Naive thymus-derived CD4-positive, alpha-beta T cell (primary cell): Measurements from ENCODE around the gene MAGEA12. TPM values are rescaled to one million over a fixed set of nuclear protein-coding genes. Genes with fewer than 3 reads are reported as not detected.
"Not testable (repeated sequence)": the region's sequence is repeated elsewhere in the genome, so short reads cannot be mapped to it uniquely, and the experiment has no call there.

ENCODE experiments used
- ATAC-seq: fragments of 150-1000 bp; cut with Tn5 transposase; 2 replicates; pipeline ENCODE4 v1.10.0; 2021; ENCODE audit warnings: mild to moderate bottlenecking, moderate library complexity
- CTCF ChIA-PET: fragments of 350-600 bp; sonication (Branson Sonifier 250); formaldehyde crosslinking; loops from one replicate; lab custom pipeline; 2021; ENCODE audit warnings: antibody characterized with exemption; lab: Charles Lee
- POLR2A ChIA-PET: fragments of 350-600 bp; sonication (Branson Sonifier 250); formaldehyde crosslinking; loops from one replicate; lab custom pipeline; 2021; ENCODE audit warnings: antibody characterized with exemption, inconsistent platforms; lab: Charles Lee
- DNase-seq, 9 donors: peaks; one replicate each; pipeline versions ENCODE4 v3.0.0 to v3.0.0-alpha.2; 2020 to 2022; ENCODE audit warnings: mixed read lengths in 1 of 9
- H3K27ac ChIP-seq: one replicate; pipeline ENCODE4 v1.7.0; 2013; ENCODE audit warnings: mild to moderate bottlenecking, low read depth, low read length, moderate library complexity
- H3K27me3 ChIP-seq, 2 donors: one replicate each; pipeline ENCODE4 v1.7.0; 2013; ENCODE audit warnings: low read length in 2 of 2, mild to moderate bottlenecking in 2 of 2, moderate library complexity in 2 of 2; ENCODE audit not compliant: control insufficient read depth in 2 of 2, insufficient read depth in 2 of 2
- H3K36me3 ChIP-seq, 3 experiments: 1 replicate in 2 of 3; 2 replicates in 1 of 3; pipeline ENCODE4 v1.7.0; 2013; ENCODE audit warnings: low read length in 3 of 3, mild to moderate bottlenecking in 3 of 3, moderate library complexity in 1 of 3; ENCODE audit not compliant: insufficient read depth in 3 of 3, control insufficient read depth in 2 of 3
- H3K4me1 ChIP-seq, 2 donors: one replicate each; pipeline ENCODE4 v1.7.0; 2013; ENCODE audit warnings: low read length in 2 of 2, mild to moderate bottlenecking in 2 of 2, moderate library complexity in 1 of 2; ENCODE audit not compliant: control insufficient read depth in 2 of 2, insufficient read depth in 2 of 2
- H3K4me3 ChIP-seq: 2 replicates; pipeline ENCODE4 v1.7.0; 2013; ENCODE audit warnings: mild to moderate bottlenecking, low read length
- H3K9me3 ChIP-seq, 3 experiments: 1 replicate in 2 of 3; 2 replicates in 1 of 3; pipeline ENCODE4 v1.7.0; 2013; ENCODE audit warnings: low read length in 3 of 3; ENCODE audit not compliant: control insufficient read depth in 2 of 3
- H3K27ac Mint-ChIP-seq, 9 donors: one replicate each; pipeline ENCODE4 v1.8.0; 2020 to 2022; ENCODE audit warnings: mixed read lengths in 9 of 9, mild to moderate bottlenecking in 8 of 9, moderate library complexity in 5 of 9, inconsistent platforms in 2 of 9
- H3K27me3 Mint-ChIP-seq, 5 donors: one replicate each; pipeline ENCODE4 v1.8.0; 2021 to 2022; ENCODE audit warnings: mixed read lengths in 5 of 5, mild to moderate bottlenecking in 1 of 5
- H3K36me3 Mint-ChIP-seq, 5 donors: one replicate each; pipeline ENCODE4 v1.8.0; 2020 to 2022; ENCODE audit warnings: mixed read lengths in 5 of 5, mild to moderate bottlenecking in 3 of 5, inconsistent platforms in 1 of 5
- H3K4me1 Mint-ChIP-seq, 7 donors: one replicate each; pipeline ENCODE4 v1.8.0; 2020 to 2022; ENCODE audit warnings: mixed read lengths in 7 of 7, mild to moderate bottlenecking in 3 of 7, inconsistent platforms in 1 of 7
- H3K4me3 Mint-ChIP-seq, 10 donors: one replicate each; pipeline ENCODE4 v1.8.0; 2020 to 2022; ENCODE audit warnings: mild to moderate bottlenecking in 10 of 10, mixed read lengths in 10 of 10, moderate library complexity in 6 of 10, inconsistent platforms in 2 of 10
- H3K9me3 Mint-ChIP-seq, 11 donors: one replicate each; pipeline ENCODE4 v1.8.0; 2020 to 2022; ENCODE audit warnings: mixed read lengths in 11 of 11, mild to moderate bottlenecking in 4 of 11, inconsistent platforms in 1 of 11, moderate library complexity in 1 of 11
- intact Hi-C, 2 donors: fragments of 100-400 bp; cut with micrococcal nuclease; formaldehyde crosslinking; loops; one replicate each; pipeline ENCODE4 v1.15.1; 2023
- polyA plus RNA-seq, 2 donors: library from polyadenylated mRNA; unstranded; fragments of 300-500 nt; fragmentation: Illumina TruSeq; gene quantifications; one replicate each; pipeline ENCODE4 v1.2.3, GENCODE V29; 2021
- total RNA-seq, 6 experiments: library from RNA in 5 of 6; stranded (reverse) in 5 of 6; gene quantifications; 1 replicate in 5 of 6; 2 replicates in 1 of 6; pipeline ENCODE4 v1.2.3 and lab custom pipeline; 2021 to 2026

The MAGEA12 gene, protein sequence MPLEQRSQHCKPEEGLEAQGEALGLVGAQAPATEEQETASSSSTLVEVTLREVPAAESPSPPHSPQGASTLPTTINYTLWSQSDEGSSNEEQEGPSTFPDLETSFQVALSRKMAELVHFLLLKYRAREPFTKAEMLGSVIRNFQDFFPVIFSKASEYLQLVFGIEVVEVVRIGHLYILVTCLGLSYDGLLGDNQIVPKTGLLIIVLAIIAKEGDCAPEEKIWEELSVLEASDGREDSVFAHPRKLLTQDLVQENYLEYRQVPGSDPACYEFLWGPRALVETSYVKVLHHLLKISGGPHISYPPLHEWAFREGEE
- total RNA-seq (not detected), polyA plus RNA-seq (not detected), total RNA-seq (lab: John Stamatoyannopoulos, UW) (not detected)

DNA sequence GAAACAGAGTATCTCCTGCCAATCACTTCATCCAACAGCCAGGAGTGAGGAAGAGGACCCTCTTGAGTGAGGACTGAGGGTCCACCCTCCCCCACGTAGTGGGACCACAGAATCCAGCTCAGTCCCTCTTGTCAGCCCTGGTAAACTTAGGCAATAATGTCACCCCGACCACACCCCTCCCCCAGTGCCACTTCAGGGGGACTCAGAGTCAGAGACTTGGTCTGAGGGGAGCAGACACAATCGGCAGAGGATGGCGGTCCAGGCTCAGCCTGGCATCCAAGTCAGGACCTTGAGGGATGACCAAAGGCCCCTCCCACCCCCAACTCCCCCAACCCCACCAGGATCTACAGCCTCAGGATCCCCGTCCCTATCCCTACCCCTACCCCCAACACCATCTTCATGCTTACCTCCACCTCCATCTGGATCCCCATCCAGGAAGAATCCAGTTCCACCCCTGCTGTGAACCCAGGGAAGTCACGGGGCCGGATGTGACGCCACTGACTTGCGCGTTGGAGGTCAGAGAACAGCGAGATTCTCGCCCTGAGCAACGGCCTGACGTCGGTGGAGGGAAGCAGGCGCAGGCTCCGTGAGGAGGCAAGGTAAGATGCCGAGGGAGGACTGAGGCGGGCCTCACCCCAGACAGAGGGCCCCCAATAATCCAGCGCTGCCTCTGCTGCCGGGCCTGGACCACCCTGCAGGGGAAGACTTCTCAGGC, at the start of gene MAGEA12, which contains the start of gene CSAG1:
MAGEA12 (plus strand) TSS at position 497 of the 715 bp plus-strand sequence. CDS start 2,405 bp downstream, outside the sequence.
CSAG1 (minus strand) TSS at position 461 of the 715 bp plus-strand sequence. CDS start 1,261 bp downstream, outside the sequence.
- ATAC-seq (no peak), DNase-seq (no peak)
- no peak within 1 kb of the TSS for H3K4me3 Mint-ChIP-seq
- ChIA-PET CTCF (no interaction called here), POLR2A (no interaction called here)
- Histone ChIP-seq H3K4me1 (no peaks in the 10 kb centered on the region), H3K27ac (no peak within 1 kb of the TSS), H3K27me3 (no peaks in the 10 kb centered on the region), H3K4me3 (no peak within 1 kb of the TSS), H3K9me3 (no peaks in the 10 kb centered on the region), H3K36me3 (no peaks in the 10 kb centered on the region)
- peaks cover 0 to 2% (median 0%) of the 10 kb centered on the region in 7 donors for H3K4me1 Mint-ChIP-seq
- H3K27me3 Mint-ChIP-seq, result peaks cover 0 to 7% (median 3%) of the 10 kb centered on the region in 5 donors
- H3K27ac Mint-ChIP-seq, result no peak within 1 kb of the TSS
- intact Hi-C loops, result no loop called here
- H3K9me3 Mint-ChIP-seq, result no peaks in the 10 kb centered on the region
- no peaks in the 10 kb centered on the region for H3K36me3 Mint-ChIP-seq

DNA sequence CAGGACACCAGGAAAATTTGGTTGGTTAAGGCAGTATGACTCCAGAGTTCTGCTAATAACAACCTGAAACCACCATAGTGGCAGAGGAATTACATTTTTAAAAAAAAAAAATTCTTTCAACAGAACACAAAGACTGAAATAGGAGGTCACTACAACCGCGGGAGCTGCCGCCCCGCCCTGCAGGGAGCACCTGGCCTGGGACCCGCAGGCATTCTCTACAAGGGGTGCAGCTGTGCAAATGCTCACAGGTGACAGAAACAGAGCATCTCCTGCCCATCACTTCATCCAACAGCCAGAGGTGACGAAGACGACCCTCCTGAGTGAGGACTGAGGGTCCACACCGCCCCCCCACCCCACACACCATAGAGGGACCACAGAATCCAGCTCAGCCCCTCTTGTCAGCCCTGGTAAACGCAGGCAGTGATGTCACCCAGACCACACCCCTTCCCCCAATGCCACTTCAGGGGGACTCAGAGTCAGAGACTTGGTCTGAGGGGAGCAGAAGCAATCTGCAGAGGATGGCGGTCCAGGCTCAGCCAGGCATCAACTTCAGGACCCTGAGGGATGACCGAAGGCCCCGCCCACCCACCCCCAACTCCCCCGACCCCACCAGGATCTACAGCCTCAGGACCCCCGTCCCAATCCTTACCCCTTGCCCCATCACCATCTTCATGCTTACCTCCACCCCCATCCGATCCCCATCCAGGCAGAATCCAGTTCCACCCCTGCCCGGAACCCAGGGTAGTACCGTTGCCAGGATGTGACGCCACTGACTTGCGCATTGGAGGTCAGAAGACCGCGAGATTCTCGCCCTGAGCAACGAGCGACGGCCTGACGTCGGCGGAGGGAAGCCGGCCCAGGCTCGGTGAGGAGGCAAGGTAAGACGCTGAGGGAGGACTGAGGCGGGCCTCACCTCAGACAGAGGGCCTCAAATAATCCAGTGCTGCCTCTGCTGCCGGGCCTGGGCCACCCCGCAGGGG, 35.3 kb upstream of the MAGEA12 start, which contains the start of gene MAGEA3:
MAGEA3 (plus strand) TSS at position 843 of the 980 bp plus-strand sequence. CDS start 2,039 bp downstream, outside the sequence.
- H3K4me3 Mint-ChIP-seq, H3K36me3 Mint-ChIP-seq, H3K27me3 Mint-ChIP-seq, ATAC-seq, H3K27ac Mint-ChIP-seq, H3K9me3 Mint-ChIP-seq, intact Hi-C loops, H3K4me1 ChIP-seq, H3K27ac ChIP-seq, H3K4me3 ChIP-seq, H3K9me3 ChIP-seq, DNase-seq, CTCF ChIA-PET, POLR2A ChIA-PET, H3K36me3 ChIP-seq, H3K4me1 Mint-ChIP-seq, H3K27me3 ChIP-seq: not testable (repeated sequence)

DNA sequence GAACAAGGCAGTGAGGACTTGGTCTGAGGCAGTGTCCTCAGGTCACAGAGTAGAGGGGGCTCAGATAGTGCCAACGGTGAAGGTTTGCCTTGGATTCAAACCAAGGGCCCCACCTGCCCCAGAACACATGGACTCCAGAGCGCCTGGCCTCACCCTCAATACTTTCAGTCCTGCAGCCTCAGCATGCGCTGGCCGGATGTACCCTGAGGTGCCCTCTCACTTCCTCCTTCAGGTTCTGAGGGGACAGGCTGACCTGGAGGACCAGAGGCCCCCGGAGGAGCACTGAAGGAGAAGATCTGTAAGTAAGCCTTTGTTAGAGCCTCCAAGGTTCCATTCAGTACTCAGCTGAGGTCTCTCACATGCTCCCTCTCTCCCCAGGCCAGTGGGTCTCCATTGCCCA, 33.2 kb upstream of the MAGEA12 start:
- H3K4me1 Mint-ChIP-seq, H3K27me3 ChIP-seq, H3K9me3 Mint-ChIP-seq, H3K36me3 Mint-ChIP-seq, H3K4me3 ChIP-seq, DNase-seq, H3K27ac ChIP-seq, H3K9me3 ChIP-seq, CTCF ChIA-PET, H3K4me1 ChIP-seq, H3K36me3 ChIP-seq, POLR2A ChIA-PET, intact Hi-C loops, H3K27ac Mint-ChIP-seq, H3K27me3 Mint-ChIP-seq, ATAC-seq, H3K4me3 Mint-ChIP-seq: not testable (repeated sequence)

DNA sequence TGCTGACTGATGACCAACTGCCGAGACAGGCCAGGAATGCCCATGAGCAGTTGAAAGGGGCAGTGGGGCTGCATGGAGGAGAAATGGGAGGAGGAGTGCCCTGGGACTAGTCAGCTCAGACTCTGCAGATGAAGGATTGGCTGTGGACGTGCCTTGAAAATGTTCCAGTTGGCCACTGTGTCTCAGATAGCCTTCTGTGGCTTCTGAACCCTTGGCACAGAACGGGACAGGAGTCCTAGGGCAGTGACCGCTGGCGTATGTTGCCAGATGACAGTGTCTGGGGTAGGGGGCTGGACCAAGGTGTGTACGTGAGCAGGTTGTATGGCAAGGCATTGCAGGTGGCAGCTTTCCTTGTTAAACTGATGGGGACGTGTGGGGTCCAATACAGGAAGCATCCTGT, 27.1 kb upstream of the MAGEA12 start:
- DNase-seq, H3K36me3 ChIP-seq, H3K9me3 ChIP-seq, H3K4me3 Mint-ChIP-seq, H3K4me3 ChIP-seq, POLR2A ChIA-PET, H3K27me3 ChIP-seq, H3K36me3 Mint-ChIP-seq, H3K9me3 Mint-ChIP-seq, H3K27me3 Mint-ChIP-seq, H3K27ac ChIP-seq, ATAC-seq, CTCF ChIA-PET, H3K4me1 Mint-ChIP-seq, H3K27ac Mint-ChIP-seq, intact Hi-C loops, H3K4me1 ChIP-seq: not testable (repeated sequence)

DNA sequence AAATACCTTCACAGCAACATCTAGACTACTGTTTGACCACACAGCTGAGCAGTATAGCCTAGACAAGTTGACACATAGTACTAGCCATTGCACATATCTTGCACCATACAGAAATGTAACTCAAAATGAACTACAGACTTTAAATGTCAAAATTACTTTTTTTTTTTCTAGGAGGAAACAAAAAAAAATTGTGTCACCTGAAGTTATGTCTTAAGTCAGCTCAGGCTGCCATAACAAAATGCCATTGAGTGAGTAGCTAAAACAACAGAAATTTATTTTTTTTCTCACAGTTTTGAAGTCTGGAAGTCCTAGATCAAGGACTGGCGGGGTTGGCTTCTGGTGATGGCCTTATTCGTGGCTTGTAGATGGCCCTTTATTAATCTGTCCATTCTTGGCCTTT, 24.4 kb upstream of the MAGEA12 start, which contains the start of gene CSAG2:
CSAG2 (minus strand) TSS at position 101 of the 400 bp plus-strand sequence. CDS start 161 bp downstream, outside the sequence.
- POLR2A ChIA-PET, H3K9me3 ChIP-seq, H3K27me3 Mint-ChIP-seq, H3K4me1 Mint-ChIP-seq, H3K36me3 ChIP-seq, DNase-seq, H3K4me3 Mint-ChIP-seq, H3K27ac Mint-ChIP-seq, ATAC-seq, H3K4me3 ChIP-seq, intact Hi-C loops, H3K36me3 Mint-ChIP-seq, H3K4me1 ChIP-seq, H3K27ac ChIP-seq, H3K27me3 ChIP-seq, H3K9me3 Mint-ChIP-seq, CTCF ChIA-PET: not testable (repeated sequence)

DNA sequence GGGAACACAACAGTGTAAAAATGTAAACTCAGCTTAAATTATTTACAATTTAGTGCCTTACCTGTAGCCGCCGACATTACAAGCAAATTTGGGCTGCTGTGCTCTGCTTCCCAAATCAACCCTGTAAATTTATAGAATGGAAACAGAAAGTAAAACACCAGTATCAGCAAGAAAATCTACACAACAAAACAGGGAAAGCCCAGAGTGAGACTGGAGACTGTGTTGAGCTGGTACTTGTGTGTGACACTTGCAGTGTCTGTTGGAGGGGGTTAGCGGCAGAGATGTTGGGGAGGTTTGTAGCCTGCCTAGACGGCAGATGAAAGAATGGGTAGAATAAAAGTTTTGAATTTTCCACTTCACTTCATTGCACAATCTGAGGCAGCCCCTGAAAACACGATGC, 20.4 kb upstream of the MAGEA12 start:
- POLR2A ChIA-PET, result not testable (repeated sequence)

More for the DNA sequence above, 20.4 kb upstream of the MAGEA12 start:
- ATAC-seq, H3K27ac Mint-ChIP-seq, CTCF ChIA-PET, H3K36me3 ChIP-seq, intact Hi-C loops, H3K9me3 Mint-ChIP-seq, H3K27ac ChIP-seq, H3K27me3 Mint-ChIP-seq, H3K36me3 Mint-ChIP-seq, DNase-seq, H3K9me3 ChIP-seq, H3K4me1 ChIP-seq, H3K27me3 ChIP-seq, H3K4me3 Mint-ChIP-seq, H3K4me1 Mint-ChIP-seq, H3K4me3 ChIP-seq: not testable (repeated sequence)
